HEK293 (cell line): ENCODE results near the gene KRTAP10-7.

Source experiments
- CTCF ChIA-PET: fragments of 350-600 bp; formaldehyde crosslinking; extraction: SDS; loops from one replicate; lab custom pipeline; 2021; ENCODE audit warnings: antibody characterized with exemption; lab: Yijun Ruan, JAX
- POLR2A ChIA-PET: fragments of 300-600 bp; formaldehyde crosslinking; extraction: SDS; loops from one replicate; lab custom pipeline; 2020; ENCODE audit warnings: antibody characterized with exemption, inconsistent platforms; lab: Yijun Ruan, JAX
- H3K27ac ChIP-seq: fragments of 200-500 bp; sonication (Bioruptor generic); 2 replicates; pipeline ENCODE4 v1.5.1; 2014; ENCODE audit warnings: low read depth, low read length, control low read depth, inconsistent platforms; ENCODE audit errors: extremely low read depth
- H3K36me3 ChIP-seq, 2 experiments: fragments of 200-500 bp in 1 of 2; sonication (Bioruptor generic) in 1 of 2; 1 replicate in 1 of 2; 2 replicates in 1 of 2; pipeline ENCODE4 v1.5.1; 2014 to 2017; ENCODE audit warnings: inconsistent platforms in 2 of 2, low read length in 2 of 2; ENCODE audit not compliant: control insufficient read depth in 2 of 2, insufficient read depth in 1 of 2
- H3K4me1 ChIP-seq: fragments of 200-500 bp; sonication (Bioruptor generic); 2 replicates; pipeline ENCODE4 v1.5.1; 2014; ENCODE audit warnings: mild to moderate bottlenecking, low read length, inconsistent platforms; ENCODE audit not compliant: control insufficient read depth, insufficient read depth
- H3K4me3 ChIP-seq: 2 replicates; pipeline ENCODE4 v1.5.1; 2011; ENCODE audit warnings: low read depth, mild to moderate bottlenecking, control low read depth, low read length, moderate library complexity
- H3K9me3 ChIP-seq: fragments of 200-500 bp; sonication (Bioruptor generic); 2 replicates; pipeline ENCODE4 v1.5.1; 2014; ENCODE audit warnings: low read depth, low read length, inconsistent platforms; ENCODE audit not compliant: control insufficient read depth, insufficient read depth
- BCL6B ChIP-seq: fragments of 450-650 bp; formaldehyde crosslinking; IDR thresholded peaks from 2 replicates; pipeline ENCODE4 v1.5.1; 2017; ENCODE audit warnings: missing biosample characterization, missing genetic modification characterization
- MYNN ChIP-seq: fragments of 450-650 bp; formaldehyde crosslinking; IDR thresholded peaks from 2 replicates; pipeline ENCODE4 v1.5.1; 2016; ENCODE audit warnings: missing biosample characterization, missing genetic modification characterization, borderline replicate concordance
- PRDM1 ChIP-seq: fragments of 450-650 bp; formaldehyde crosslinking; IDR thresholded peaks from 2 replicates; pipeline ENCODE4; 2016; ENCODE audit warnings: missing biosample characterization, missing genetic modification characterization
- RBAK ChIP-seq: fragments of 450-650 bp; formaldehyde crosslinking; IDR thresholded peaks from 2 replicates; pipeline ENCODE4 v1.5.1; 2016; ENCODE audit warnings: missing biosample characterization, missing genetic modification characterization
- SETDB1 ChIP-seq: IDR thresholded peaks from one replicate; pipeline ENCODE4 v1.6.1; 2017; ENCODE audit warnings: mild to moderate bottlenecking, low read length, moderate library complexity, mixed read lengths; ENCODE audit not compliant: insufficient read length
- TRIM28 ChIP-seq: IDR thresholded peaks from 2 replicates; pipeline ENCODE4 v1.6.1; 2011; ENCODE audit warnings: low read length, control low read depth, borderline replicate concordance
- ZBTB21 ChIP-seq: fragments of 450-650 bp; formaldehyde crosslinking; IDR thresholded peaks from 2 replicates; pipeline ENCODE4 v1.5.1; 2017; ENCODE audit warnings: missing biosample characterization, missing genetic modification characterization
- ZBTB48 ChIP-seq: fragments of 450-650 bp; formaldehyde crosslinking; IDR thresholded peaks from 2 replicates; pipeline ENCODE4 v1.5.1; 2016; ENCODE audit warnings: missing biosample characterization, missing genetic modification characterization
- ZNF10 ChIP-seq: fragments of 450-650 bp; formaldehyde crosslinking; IDR thresholded peaks from 2 replicates; pipeline ENCODE4 v1.5.1; 2017; ENCODE audit warnings: missing biosample characterization, missing genetic modification characterization
- ZNF146 ChIP-seq: fragments of 450-650 bp; formaldehyde crosslinking; IDR thresholded peaks from 2 replicates; pipeline ENCODE4 v1.5.1; 2016; ENCODE audit warnings: missing biosample characterization, missing genetic modification characterization
- ZNF157 ChIP-seq: fragments of 450-650 bp; formaldehyde crosslinking; IDR thresholded peaks from 2 replicates; pipeline ENCODE4 v1.5.1; 2016; ENCODE audit warnings: missing biosample characterization, missing genetic modification characterization
- ZNF169 ChIP-seq: fragments of 450-650 bp; formaldehyde crosslinking; IDR thresholded peaks from 2 replicates; pipeline ENCODE4 v1.5.1; 2016; ENCODE audit warnings: missing biosample characterization, missing genetic modification characterization
- ZNF214 ChIP-seq: fragments of 450-650 bp; formaldehyde crosslinking; IDR thresholded peaks from 2 replicates; pipeline ENCODE4 v1.5.1; 2017; ENCODE audit warnings: missing biosample characterization, mild to moderate bottlenecking, missing genetic modification characterization, borderline replicate concordance
- ZNF274 ChIP-seq, 2 experiments: fragments of 200-500 bp in 1 of 2; fragments of 450-650 bp in 1 of 2; sonication (Bioruptor generic) in 1 of 2; formaldehyde crosslinking in 1 of 2; IDR thresholded peaks; 2 replicates each; pipeline versions ENCODE4 v1.5.1 to v1.6.1; 2014 to 2016; ENCODE audit warnings: borderline replicate concordance in 1 of 2, inconsistent platforms in 1 of 2, low read length in 1 of 2, missing biosample characterization in 1 of 2, missing genetic modification characterization in 1 of 2
- ZNF366 ChIP-seq: fragments of 450-650 bp; formaldehyde crosslinking; conservative IDR thresholded peaks from 2 replicates; pipeline ENCODE4 v1.5.1; 2016; ENCODE audit warnings: missing biosample characterization, missing genetic modification characterization
- ZNF394 ChIP-seq: fragments of 450-650 bp; formaldehyde crosslinking; IDR thresholded peaks from 2 replicates; pipeline ENCODE4 v1.5.1; 2016; ENCODE audit warnings: missing biosample characterization, missing genetic modification characterization, mild to moderate bottlenecking, moderate library complexity, borderline replicate concordance
- ZNF488 ChIP-seq: fragments of 450-650 bp; formaldehyde crosslinking; IDR thresholded peaks from 2 replicates; pipeline ENCODE4 v1.5.1; 2016; ENCODE audit warnings: missing biosample characterization, missing genetic modification characterization
- ZNF510 ChIP-seq: fragments of 450-650 bp; formaldehyde crosslinking; IDR thresholded peaks from 2 replicates; pipeline ENCODE4 v1.5.1; 2018; ENCODE audit warnings: mild to moderate bottlenecking, missing genetic modification characterization, missing biosample characterization; ENCODE audit not compliant: insufficient replicate concordance
- ZNF580 ChIP-seq: fragments of 450-650 bp; formaldehyde crosslinking; IDR thresholded peaks from 2 replicates; pipeline ENCODE4 v1.5.1; 2016; ENCODE audit warnings: missing biosample characterization, missing genetic modification characterization
- ZNF610 ChIP-seq: fragments of 450-650 bp; formaldehyde crosslinking; IDR thresholded peaks from 2 replicates; pipeline ENCODE4 v1.5.1; 2016; ENCODE audit warnings: missing biosample characterization, missing genetic modification characterization, borderline replicate concordance
- ZNF624 ChIP-seq: fragments of 450-650 bp; formaldehyde crosslinking; IDR thresholded peaks from 2 replicates; pipeline ENCODE4 v1.5.1; 2017; ENCODE audit warnings: missing biosample characterization, missing genetic modification characterization
- ZNF654 ChIP-seq: fragments of 450-650 bp; formaldehyde crosslinking; IDR thresholded peaks from 2 replicates; pipeline ENCODE4 v1.5.1; 2016; ENCODE audit warnings: low read depth, missing biosample characterization, missing genetic modification characterization
- ZNF692 ChIP-seq: fragments of 450-650 bp; formaldehyde crosslinking; IDR thresholded peaks from 2 replicates; pipeline ENCODE4 v1.5.1; 2016; ENCODE audit warnings: missing biosample characterization, missing genetic modification characterization
- ZNF747 ChIP-seq: fragments of 450-650 bp; formaldehyde crosslinking; IDR thresholded peaks from 2 replicates; pipeline ENCODE4 v1.5.1; 2016; ENCODE audit warnings: missing biosample characterization, missing genetic modification characterization
- ZNF791 ChIP-seq: fragments of 450-650 bp; formaldehyde crosslinking; IDR thresholded peaks from 2 replicates; pipeline ENCODE4 v1.5.1; 2016; ENCODE audit warnings: missing biosample characterization, missing genetic modification characterization
- ZSCAN16 ChIP-seq: fragments of 450-650 bp; formaldehyde crosslinking; IDR thresholded peaks from 2 replicates; pipeline ENCODE4 v1.5.1; 2016; ENCODE audit warnings: missing biosample characterization, missing genetic modification characterization
- TF ChIP-seq, protein P1 (sequence below): fragments of 450-650 bp; formaldehyde crosslinking; IDR thresholded peaks from 2 replicates; pipeline ENCODE4 v1.5.1; 2016; ENCODE audit warnings: missing biosample characterization, missing genetic modification characterization

KRTAP10-7 gene

DNA sequence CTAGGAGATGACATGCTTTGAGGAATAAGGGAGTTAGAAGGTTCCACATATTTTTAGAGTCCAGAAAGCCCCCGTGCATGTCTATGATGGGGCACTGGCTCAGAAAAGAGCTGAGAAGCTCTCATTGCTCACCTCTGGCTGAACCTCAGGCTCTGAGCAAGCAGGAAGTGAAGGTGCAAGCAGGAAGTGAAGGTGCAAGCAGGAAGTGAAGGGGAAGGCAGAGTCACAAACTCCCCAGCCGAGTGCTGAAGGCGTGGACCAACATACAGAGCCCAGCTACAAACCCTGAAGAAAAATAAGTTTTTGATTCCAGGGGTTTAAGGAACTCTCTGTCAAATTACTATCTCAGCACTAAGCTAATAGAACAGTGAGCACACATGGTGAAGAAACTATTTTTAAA lies 18.5 kb downstream of the KRTAP10-7 start (continued):
- no peak for TF ChIP-seq ZNF747 (tag by site-specific recombination)
- TF ChIP-seq ZNF146 = no peak
- TF ChIP-seq ZNF510 (tag by site-specific recombination) = no peak
- TF ChIP-seq MYNN (tag by site-specific recombination) = no peak
- TF ChIP-seq ZNF366 = no peak
- TF ChIP-seq ZNF580 = no peak
- TF ChIP-seq ZNF488 (tag by site-specific recombination) = no peak
- TF ChIP-seq ZNF692 = no peak
- TF ChIP-seq ZNF394 = no peak
- no peak for TF ChIP-seq ZNF791 (tag by site-specific recombination)
- no peak for TF ChIP-seq ZNF624
- no peak for TF ChIP-seq ZSCAN16 (tag by site-specific recombination)

GRCh38 chr21:44619886-44620285 lies 19.5 kb downstream of the KRTAP10-7 start:
- POLR2A ChIA-PET = no interaction called here
- TF ChIP-seq, protein P1, sequence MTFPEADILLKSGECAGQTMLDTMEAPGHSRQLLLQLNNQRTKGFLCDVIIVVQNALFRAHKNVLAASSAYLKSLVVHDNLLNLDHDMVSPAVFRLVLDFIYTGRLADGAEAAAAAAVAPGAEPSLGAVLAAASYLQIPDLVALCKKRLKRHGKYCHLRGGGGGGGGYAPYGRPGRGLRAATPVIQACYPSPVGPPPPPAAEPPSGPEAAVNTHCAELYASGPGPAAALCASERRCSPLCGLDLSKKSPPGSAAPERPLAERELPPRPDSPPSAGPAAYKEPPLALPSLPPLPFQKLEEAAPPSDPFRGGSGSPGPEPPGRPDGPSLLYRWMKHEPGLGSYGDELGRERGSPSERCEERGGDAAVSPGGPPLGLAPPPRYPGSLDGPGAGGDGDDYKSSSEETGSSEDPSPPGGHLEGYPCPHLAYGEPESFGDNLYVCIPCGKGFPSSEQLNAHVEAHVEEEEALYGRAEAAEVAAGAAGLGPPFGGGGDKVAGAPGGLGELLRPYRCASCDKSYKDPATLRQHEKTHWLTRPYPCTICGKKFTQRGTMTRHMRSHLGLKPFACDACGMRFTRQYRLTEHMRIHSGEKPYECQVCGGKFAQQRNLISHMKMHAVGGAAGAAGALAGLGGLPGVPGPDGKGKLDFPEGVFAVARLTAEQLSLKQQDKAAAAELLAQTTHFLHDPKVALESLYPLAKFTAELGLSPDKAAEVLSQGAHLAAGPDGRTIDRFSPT (tag by site-specific recombination) = no peak
- TF ChIP-seq SETDB1 (peak; percentile 64), PRDM1 (tag by site-specific recombination) (no peak), TRIM28 (peak; percentile 74; the same call in 1 of the 2 replicates)
- no peaks in the 10 kb centered on the region for H3K9me3 ChIP-seq
- no peaks in the 10 kb centered on the region for H3K36me3 ChIP-seq
- H3K4me1 ChIP-seq = no peaks in the 10 kb centered on the region
- H3K4me3 ChIP-seq = no peak overlapping the region
- no peak overlapping the region for H3K27ac ChIP-seq
- CTCF ChIA-PET = no interaction called here

- no peaks in the 10 kb centered on the region for H3K36me3 ChIP-seq
- H3K4me3 ChIP-seq = no peak overlapping the region
- POLR2A ChIA-PET = no interaction called here
- H3K4me1 ChIP-seq = no peaks in the 10 kb centered on the region
- TF ChIP-seq TRIM28 (peak; percentile 82; the same call in 1 of the 2 replicates), ZNF654 (no peak), SETDB1 (peak; percentile 89)
- CTCF ChIA-PET = no interaction called here
- H3K9me3 ChIP-seq = no peaks in the 10 kb centered on the region
- H3K27ac ChIP-seq = no peak overlapping the region
Measured at GRCh38 chr21:44623575-44623974, 23.2 kb downstream of the KRTAP10-7 start.

DNA sequence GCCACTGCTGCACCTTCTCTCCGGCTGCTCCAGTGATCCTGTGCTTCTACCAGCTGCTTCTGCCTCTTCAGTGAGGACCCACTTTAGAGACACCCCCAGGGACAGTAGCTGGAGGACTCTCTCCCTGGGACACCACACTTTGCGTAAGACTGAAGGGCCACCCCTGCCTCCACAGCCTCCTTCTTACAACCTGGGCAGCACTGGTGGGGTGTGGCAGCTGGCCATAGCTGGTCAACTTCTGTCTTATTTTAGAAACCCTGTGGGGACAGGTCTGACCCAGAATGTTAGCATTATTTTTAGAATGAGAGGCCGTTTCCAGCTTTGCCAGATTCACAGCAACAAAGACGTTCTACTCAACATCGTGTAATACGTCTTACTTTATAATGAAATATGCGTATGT lies 25.4 kb downstream of the KRTAP10-7 start:
- Histone ChIP-seq H3K4me1 (no peaks in the 10 kb centered on the region), H3K27ac (no peak overlapping the region), H3K9me3 (no peaks in the 10 kb centered on the region), H3K4me3 (no peak overlapping the region), H3K36me3 (no peaks in the 10 kb centered on the region)
- POLR2A ChIA-PET = no interaction called here
- CTCF ChIA-PET = interaction anchor here (0.7 kb wide), 1 partner anchor 975 kb away, joined by 3 read pairs; no protein-coding TSS in a partner anchor
- TF ChIP-seq ZNF610 (no peak), BCL6B (no peak), ZNF10 (tag by site-specific recombination) (no peak), ZBTB48 (tag by site-specific recombination) (no peak), RBAK (tag by site-specific recombination) (no peak), ZBTB21 (no peak), ZNF274 (IDR thresholded peaks at IDR 0.05; ENCODE audit: low read length) (no peak), ZNF274 (tag by site-specific recombination; IDR thresholded peaks at IDR 0.05; ENCODE audit: borderline replicate concordance) (no peak), ZNF169 (tag by site-specific recombination) (no peak), ZNF157 (tag by site-specific recombination) (no peak), ZNF214 (tag by site-specific recombination) (no peak)
